GM12878 (cell line): ENCODE measurements around the gene TMEM255A. TPM values are rescaled to one million over a fixed set of nuclear protein-coding genes. Genes with fewer than 3 reads are reported as not detected.

Experiments used
- ATAC-seq: fragments of 200-7000 bp; cut with Tn5 transposase; 3 replicates; pipeline ENCODE4 v1.9.1; 2020; ENCODE audit warnings: mild to moderate bottlenecking, moderate library complexity
- BruUV-seq: library from RNA; stranded (reverse); fragments of 400-500 nt; replicated peaks from 2 replicates; lab custom pipeline; 2021; lab: Mats Ljungman, UMichigan
- CTCF ChIA-PET: fragments of 300-600 bp; sonication (Branson Sonifier 250); formaldehyde crosslinking; extraction: SDS; loops from one replicate; lab custom pipeline; 2021; ENCODE audit warnings: inconsistent platforms; lab: Yijun Ruan, JAX
- POLR2A ChIA-PET: fragments of 350-600 bp; formaldehyde crosslinking; extraction: SDS; loops from one replicate; lab custom pipeline; 2021; ENCODE audit warnings: inconsistent platforms; lab: Charles Lee
- RAD21 ChIA-PET: fragments of 300-600 bp; sonication (Branson Sonifier 250); formaldehyde crosslinking; loops from one replicate; lab custom pipeline; 2023; ENCODE audit warnings: antibody characterized with exemption; ENCODE audit not compliant: unreplicated experiment; lab: Charles Lee
- SMC1A ChIA-PET: fragments of 300-600 bp; sonication (Branson Sonifier 250); formaldehyde crosslinking; loops from one replicate; lab custom pipeline; 2023; ENCODE audit not compliant: unreplicated experiment, uncharacterized antibody; lab: Charles Lee
- DNase-seq: peaks from one replicate; pipeline ENCODE4 v3.0.0-alpha.2; 2011; ENCODE audit warnings: low read depth, low spot score
- FAIRE-seq: peaks from 3 replicates; lab custom pipeline; 2011; peaks lifted over from hg19 to GRCh38; lab: Jason Lieb, UNC
- H2AFZ ChIP-seq: 2 replicates; pipeline ENCODE4 v1.6.0; 2011; ENCODE audit warnings: low read depth, low read length, control low read depth; ENCODE audit not compliant: control insufficient read depth
- H3K27ac ChIP-seq: 2 replicates; pipeline ENCODE4 v1.5.1; 2011; ENCODE audit warnings: control low read depth; ENCODE audit not compliant: control insufficient read depth, insufficient read depth
- H3K27me3 ChIP-seq, 2 experiments: replicated peaks in 1 of 2; 2 replicates each; pipeline versions ENCODE4 v1.6.0 to v1.6.1; 2011; ENCODE audit warnings: low read length in 1 of 2; ENCODE audit not compliant: control insufficient read depth in 2 of 2, insufficient read depth in 2 of 2
- H3K36me3 ChIP-seq, 2 experiments: 2 replicates each; pipeline ENCODE4 v1.5.1; 2011; ENCODE audit warnings: low read length in 1 of 2; ENCODE audit not compliant: control insufficient read depth in 2 of 2, insufficient read depth in 2 of 2
- H3K4me1 ChIP-seq: 2 replicates; pipeline ENCODE4 v1.6.1; 2011; ENCODE audit warnings: mild to moderate bottlenecking, low read length, moderate library complexity, mixed read lengths; ENCODE audit not compliant: control insufficient read depth, insufficient read depth
- H3K4me2 ChIP-seq: 2 replicates; pipeline ENCODE4 v1.6.0; 2011; ENCODE audit warnings: control low read depth; ENCODE audit not compliant: control insufficient read depth, insufficient read depth
- H3K4me3 ChIP-seq: fragments of 200-600 bp; sonication (generic); 2 replicates; pipeline ENCODE4 v1.5.1; 2016
- H3K79me2 ChIP-seq: 2 replicates; pipeline ENCODE4 v1.6.0; 2011; ENCODE audit warnings: low read length; ENCODE audit not compliant: control insufficient read depth, insufficient read depth
- H3K9ac ChIP-seq: 2 replicates; pipeline ENCODE4 v1.8.0; 2011; ENCODE audit warnings: low read length, control low read depth, mixed read lengths; ENCODE audit not compliant: control insufficient read depth, insufficient read depth
- H3K9me3 ChIP-seq: replicated peaks from 3 replicates; pipeline ENCODE4 v1.5.1; 2011; ENCODE audit warnings: mild to moderate bottlenecking, low read length; ENCODE audit not compliant: control insufficient read depth, insufficient read depth
- H4K20me1 ChIP-seq: 2 replicates; pipeline ENCODE4 v1.6.0; 2011; ENCODE audit not compliant: control insufficient read depth, insufficient read depth
- ATF2 ChIP-seq: IDR thresholded peaks from 2 replicates; pipeline ENCODE4 v1.6.1; 2012; ENCODE audit warnings: low read length, inconsistent platforms
- ELK1 ChIP-seq: IDR thresholded peaks from 2 replicates; pipeline ENCODE4 v1.6.1; 2012; ENCODE audit warnings: low read depth, low read length, improper control_type of control experiment
- IKZF2 ChIP-seq, 2 experiments: fragments of 450-650 bp; IDR thresholded peaks; 2 replicates each; pipeline ENCODE4 v1.6.1; 2017; ENCODE audit warnings: mild to moderate bottlenecking in 2 of 2, moderate library complexity in 2 of 2
- JUNB ChIP-seq: IDR thresholded peaks from 2 replicates; pipeline ENCODE4 v1.6.1; 2016; ENCODE audit warnings: antibody characterized with exemption, mild to moderate bottlenecking
- MYB ChIP-seq: fragments of 150-350 bp; IDR thresholded peaks from 2 replicates; pipeline ENCODE4 v1.6.1; 2014; ENCODE audit warnings: mild to moderate bottlenecking, low read depth, low read length, borderline replicate concordance
- PAX8 ChIP-seq: fragments of 450-650 bp; IDR thresholded peaks from 2 replicates; pipeline ENCODE4 v1.6.1; 2017; ENCODE audit warnings: mild to moderate bottlenecking, moderate library complexity
- POLR2AphosphoS5 ChIP-seq: IDR thresholded peaks from 2 replicates; pipeline ENCODE4 v1.6.1; 2011; ENCODE audit warnings: mild to moderate bottlenecking, low read length, inconsistent platforms
- RELB ChIP-seq: fragments of 450-650 bp; IDR thresholded peaks from 2 replicates; pipeline ENCODE4 v1.6.1; 2017; ENCODE audit warnings: low read depth, mild to moderate bottlenecking, moderate library complexity
- SP1 ChIP-seq: IDR thresholded peaks from one replicate; pipeline ENCODE4 v1.6.1; 2011; ENCODE audit warnings: low read depth, low read length
- STAT1 ChIP-seq: fragments of 450-650 bp; conservative IDR thresholded peaks from 2 replicates; pipeline ENCODE4 v1.6.1; 2014; ENCODE audit warnings: antibody characterized with exemption, mild to moderate bottlenecking
- SUPT20H ChIP-seq: IDR thresholded peaks from 2 replicates; pipeline ENCODE4 v1.6.1; 2011; ENCODE audit warnings: low read depth, mild to moderate bottlenecking, low read length, moderate library complexity, borderline replicate concordance; ENCODE audit not compliant: control insufficient read depth
- TCF3 ChIP-seq: IDR thresholded peaks from 2 replicates; pipeline ENCODE4 v1.6.1; 2012; ENCODE audit warnings: low read depth, mild to moderate bottlenecking, low read length, borderline replicate concordance; ENCODE audit not compliant: insufficient read depth
- YY1 ChIP-seq: IDR thresholded peaks from 2 replicates; pipeline ENCODE4 v1.6.1; 2011; ENCODE audit warnings: low read depth, mild to moderate bottlenecking, low read length
- ZNF592 ChIP-seq: fragments of 450-650 bp; IDR thresholded peaks from 2 replicates; pipeline ENCODE4 v1.6.1; 2017; ENCODE audit warnings: mild to moderate bottlenecking, moderate library complexity
- ZZZ3 ChIP-seq: IDR thresholded peaks from 2 replicates; pipeline ENCODE4 v1.6.1; 2011; ENCODE audit warnings: low read depth; ENCODE audit not compliant: control insufficient read depth, insufficient read length
- WGBS: methylation state at CpG from one replicate; pipeline ENCODE4 v1.1.6; 2016; ENCODE audit warnings: low lambda C conversion rate; ENCODE audit not compliant: insufficient replicate concordance, insufficient coverage; ENCODE audit errors: missing lambda C conversion rate; 5-methylcytosine and 5-hydroxymethylcytosine counted together
- in situ Hi-C: fragments of 300-500 bp; cut with MboI; formaldehyde crosslinking; loops from 9 replicates; pipeline ENCODE4 v1.14.3; 2018; ENCODE audit warnings: mixed read lengths
- intact Hi-C: fragments of 100-400 bp; cut with micrococcal nuclease; formaldehyde crosslinking; loops from one replicate; pipeline ENCODE4 v1.14.2; 2022; ENCODE audit not compliant: unreplicated experiment
- polyA plus RNA-seq, 11 experiments: library from polyadenylated mRNA; depleted of rRNA in 4 of 11; unstranded in 6 of 11; stranded (reverse) in 5 of 11; fragments of >200 nt; fragmentation: Nextera tagmentation in 4 of 11; fragmentation: Illumina TruSeq in 1 of 11; extraction: Ambion mirVana in 4 of 11; extraction: Trizol in 1 of 11; gene quantifications; 1 replicate in 1 of 11; 2 replicates in 10 of 11; pipeline versions ENCODE4 v1.2.1 to v1.2.3, GENCODE V29; 2011 to 2016; ENCODE audit warnings: inconsistent platforms in 2 of 11, missing spikeins in 2 of 11, low read depth in 1 of 11
- total RNA-seq, 4 experiments: library from RNA; depleted of rRNA in 3 of 4; stranded (reverse); fragments of >200 nt in 3 of 4; fragmentation: Illumina TruSeq in 1 of 4; extraction: Trizol in 1 of 4; gene quantifications; 2 replicates each; pipeline versions ENCODE4 v1.2.1 to v1.2.3, GENCODE V29; 2013 to 2021

TMEM255A gene
- total and polyA plus RNA-seq, 10 of the 15 experiments (the other 5 are each of a cell fraction or from before 2014, with no cell fraction given) = 0.90 to 5.4 (median 1.3) TPM

- no peak overlapping the region for H3K4me2 ChIP-seq
- no peaks in the 10 kb centered on the region for H3K4me1 ChIP-seq
- DNase-seq (no peak), FAIRE-seq (no peak), ATAC-seq (no peak)
- ChIA-PET RAD21 (no interaction called here), POLR2A (no interaction called here), CTCF (no interaction called here), SMC1A (interaction anchor here (1.0 kb wide), 1 partner anchor 9 kb away, joined by 3 read pairs; no protein-coding TSS in a partner anchor)
- intact Hi-C loops (no loop called here), in situ Hi-C loops (no loop called here)
- H3K4me3 ChIP-seq = no peak overlapping the region
- H3K27ac ChIP-seq = no peak overlapping the region
- no peak overlapping the region for H2AFZ ChIP-seq
- no peaks in the 10 kb centered on the region for H3K27me3 ChIP-seq
- no TSS peak for BruUV-seq
- H3K9me3 ChIP-seq = no peaks in the 10 kb centered on the region
- H3K79me2 ChIP-seq = no peaks in the 10 kb centered on the region
- WGBS = 44% methylated on average over 2 of the region's 2 CpGs
- H3K36me3 ChIP-seq = no peaks in the 10 kb centered on the region
- H3K9ac ChIP-seq = no peak overlapping the region
- H4K20me1 ChIP-seq = no peaks in the 10 kb centered on the region
- TF ChIP-seq MYB (no peak), SP1 (no peak), POLR2AphosphoS5 (no peak), RELB (no peak), YY1 (no peak), TCF3 (no peak), ZZZ3 (no peak), IKZF2 (IDR thresholded peaks at IDR 0.05) (no peak), PAX8 (no peak), ELK1 (no peak), ATF2 (no peak), STAT1 (no peak), JUNB (no peak), ZNF592 (no peak), SUPT20H (no peak)
Measured at GRCh38 chrX:120271218-120271617, 40.0 kb downstream of the TMEM255A start.
